Stimulated activated CD8-positive, alpha-beta memory T cell treated with anti-CD3 and anti-CD28 coated beads, Interleukin-2, amount 100 ng/mL, for 48 hours (primary cell): ENCODE results near the gene NSD2.
"Not testable (repeated sequence)": the region's sequence is repeated elsewhere in the genome, so short reads cannot be mapped to it uniquely, and the experiment has no call there.

Source experiments
- DNase-seq, 2 donors: peaks; one replicate each; pipeline ENCODE4 v3.0.0-alpha.2; 2020; ENCODE audit warnings: low read depth in 2 of 2

Gene NSD2

DNA sequence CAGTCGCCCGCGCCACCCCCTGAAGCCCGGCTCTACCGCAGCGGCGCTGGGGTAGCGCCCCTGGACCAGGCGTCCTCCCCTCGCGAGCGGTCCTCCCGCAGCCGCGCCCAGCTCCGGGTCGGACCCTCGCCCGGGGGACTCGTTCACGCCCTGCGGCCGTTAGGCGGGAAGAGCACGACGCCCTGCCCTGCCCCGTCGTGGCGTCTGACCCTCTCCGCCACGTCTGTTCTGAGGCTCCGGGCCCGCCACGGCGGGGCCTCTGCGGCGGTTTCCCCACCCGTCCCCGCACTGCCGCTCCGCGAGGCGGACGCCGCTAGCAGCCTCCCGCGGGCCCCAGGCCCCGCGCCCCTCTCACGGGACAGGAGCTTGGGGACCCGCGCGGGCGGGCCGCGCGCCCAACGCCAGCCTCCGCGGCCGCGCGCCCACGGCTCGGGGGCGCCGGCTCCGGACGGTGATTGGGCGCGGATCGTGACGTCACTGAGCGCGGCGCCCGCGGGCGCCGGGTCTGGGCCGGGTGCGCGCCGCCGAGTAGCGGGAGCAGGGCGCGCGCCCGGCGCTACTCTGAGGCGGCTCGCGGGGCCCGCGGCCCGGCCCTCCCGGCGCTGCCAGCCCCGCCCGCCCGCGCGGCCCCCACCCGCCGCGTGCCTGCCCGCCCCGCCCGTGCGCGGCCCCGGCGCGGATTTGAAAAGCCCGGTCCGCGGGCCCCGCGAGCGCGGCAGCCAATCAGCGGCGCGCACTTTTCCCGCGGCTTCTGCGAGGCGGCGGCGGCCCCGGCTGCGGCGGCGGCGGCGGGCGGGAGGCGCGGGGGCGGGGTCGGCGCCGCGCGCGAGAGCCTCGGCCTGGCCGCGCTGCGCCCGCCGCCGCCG, at the start of gene NSD2:
TSS of gene NSD2 (plus strand) at position 816 of the 866 bp plus-strand sequence. CDS start 29,262 bp downstream, outside the sequence.
- peak; percentile 88 to 89 for DNase-seq

DNA sequence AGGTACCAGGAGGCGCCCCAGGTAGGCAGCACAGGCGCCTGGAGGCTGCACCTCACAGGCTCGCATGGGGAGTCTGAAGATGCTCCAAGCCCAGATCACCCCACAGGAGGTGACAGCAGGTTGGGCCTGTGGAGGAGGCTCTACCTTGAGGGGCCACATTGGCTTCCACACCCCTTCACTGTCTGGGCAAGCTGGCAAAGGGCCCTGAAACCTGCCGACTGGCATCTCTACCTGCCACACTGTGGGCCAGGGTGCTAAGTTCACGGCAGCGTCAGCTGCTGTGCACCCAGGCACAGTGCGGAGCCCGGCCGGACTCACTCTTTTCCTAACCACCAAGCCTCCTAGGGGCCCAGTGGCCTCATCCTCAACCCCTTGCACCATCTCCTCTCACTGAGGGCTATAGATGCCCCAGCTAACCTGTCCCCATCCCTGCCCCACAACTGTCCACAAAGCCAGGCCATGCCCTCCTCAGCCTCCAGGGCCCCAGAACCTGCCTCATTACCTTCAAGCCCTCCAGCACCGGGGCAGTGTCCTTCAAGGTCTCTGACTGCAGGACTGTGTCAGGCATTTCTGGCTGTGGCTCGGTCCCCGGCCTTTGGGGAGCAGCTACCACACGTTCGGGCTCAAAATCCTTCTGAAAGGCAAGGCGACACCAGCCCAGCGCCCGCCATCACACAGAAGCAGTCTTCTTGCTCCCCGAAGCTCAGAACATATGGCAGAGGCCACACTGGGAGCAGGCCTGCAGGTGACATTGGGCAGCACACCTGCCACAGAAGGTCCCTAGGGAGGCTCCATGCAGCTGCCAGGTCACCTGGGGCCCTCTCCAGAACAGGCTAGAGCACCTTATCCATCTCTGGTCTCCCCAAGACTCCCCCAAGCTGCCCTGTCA, 49.3 kb upstream of the NSD2 start:
- DNase-seq, result no peak

DNA sequence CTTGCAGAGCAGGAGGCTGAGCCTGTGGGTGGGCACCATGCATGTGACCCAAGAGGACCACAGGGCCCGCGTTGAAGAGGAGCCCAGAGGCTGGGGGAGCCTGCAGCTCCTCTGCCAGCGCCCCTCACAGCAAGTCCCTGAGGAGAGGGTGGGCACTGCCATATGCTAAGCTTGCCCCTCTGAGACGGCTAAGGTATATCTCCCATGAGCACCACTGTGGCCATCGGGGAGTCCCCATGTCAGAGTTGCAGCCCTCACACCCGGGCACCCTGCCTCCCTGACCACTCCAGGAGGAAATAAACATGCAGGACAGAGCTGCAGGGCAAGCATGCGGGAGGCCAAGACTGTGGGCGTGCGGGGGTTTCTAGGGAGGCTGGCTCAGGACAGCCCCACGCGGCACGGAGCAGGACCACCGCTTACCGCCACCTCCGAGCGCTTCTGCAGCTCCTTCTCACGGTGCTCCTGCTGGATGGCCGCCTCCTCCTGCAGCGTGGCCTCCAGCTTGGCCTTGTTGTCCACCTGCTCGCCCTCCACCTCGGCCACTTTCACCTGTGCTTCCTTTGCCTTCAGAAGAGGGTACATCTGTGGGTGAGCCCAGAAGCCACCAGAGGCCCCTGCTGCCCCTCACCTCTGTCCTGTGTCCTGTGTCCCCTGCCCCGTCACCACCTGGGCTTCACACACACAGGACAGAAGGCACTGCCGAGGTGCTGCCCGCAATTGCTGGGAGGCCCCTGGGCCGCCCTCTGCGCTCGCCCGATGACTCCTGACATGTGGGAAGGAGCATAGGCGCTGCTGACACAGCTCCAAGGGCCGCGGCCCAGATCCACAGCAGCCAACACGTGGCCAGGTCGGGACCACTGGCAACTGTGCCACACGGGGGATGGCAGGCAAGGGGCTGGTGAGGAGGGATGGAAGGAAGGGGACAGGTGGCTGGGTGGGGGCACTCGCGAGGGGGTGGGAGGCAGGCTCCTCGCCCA, 48.3 kb upstream of the NSD2 start:
- no peak for DNase-seq

DNA sequence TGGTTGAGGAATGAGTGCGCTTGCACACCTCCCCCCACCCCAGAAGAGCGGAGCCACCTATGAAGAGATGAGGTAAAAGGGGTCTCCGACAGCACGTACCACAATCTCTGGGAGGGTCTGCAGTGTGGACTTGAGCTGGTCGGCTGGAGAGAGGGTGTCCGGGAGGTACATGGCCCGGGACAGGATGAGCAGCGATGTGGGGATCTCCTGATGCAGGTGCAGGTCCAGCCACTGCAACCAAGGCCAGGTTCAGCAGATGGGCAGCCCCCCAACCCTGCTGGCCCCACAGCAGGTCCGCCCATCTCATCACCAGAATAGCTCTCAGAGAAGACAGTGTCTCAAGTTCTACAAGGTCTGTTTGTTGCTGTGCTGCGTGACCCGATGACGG, 47.7 kb upstream of the NSD2 start:
- DNase-seq, result no peak

DNA sequence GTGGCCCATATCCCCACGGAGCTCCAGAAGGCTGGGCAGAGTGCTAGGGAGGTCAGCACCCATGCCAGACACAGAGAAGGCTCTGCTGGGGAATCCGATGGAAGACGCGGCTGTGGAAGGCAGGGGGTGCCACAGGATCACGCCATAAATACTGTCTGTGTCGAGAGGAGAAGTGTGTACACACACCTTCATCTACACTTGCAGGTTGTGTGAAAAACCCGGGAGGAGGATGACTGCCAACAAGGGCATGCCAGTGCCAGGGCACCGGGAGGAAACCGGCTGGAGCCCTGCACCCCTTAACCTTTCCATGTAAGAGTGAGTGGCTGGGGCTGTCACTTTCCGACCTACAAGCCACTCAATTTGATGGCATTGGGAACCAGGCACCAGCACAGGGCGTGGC, 46.4 kb upstream of the NSD2 start:
- no peak for DNase-seq

DNA sequence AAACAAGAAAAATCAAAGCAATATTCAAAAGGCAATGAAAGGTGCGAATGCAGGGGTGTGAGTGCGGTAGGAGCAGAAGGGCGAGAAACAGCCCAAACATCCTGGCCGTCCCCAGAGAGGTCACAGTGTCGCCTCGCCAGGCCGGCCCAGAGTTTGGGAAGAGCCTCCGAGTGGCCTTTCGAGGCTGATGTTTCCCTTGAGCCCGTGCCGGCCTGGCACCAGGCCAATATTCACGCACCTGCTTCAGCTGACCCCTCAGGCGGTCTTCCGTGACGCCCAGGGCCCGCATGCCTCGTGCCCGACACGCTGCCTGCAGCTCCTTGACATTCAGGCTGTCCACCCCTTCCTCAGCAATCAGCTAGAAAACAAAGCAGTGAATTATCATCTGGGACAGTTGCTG, 45.9 kb upstream of the NSD2 start:
- DNase-seq, result no peak

DNA sequence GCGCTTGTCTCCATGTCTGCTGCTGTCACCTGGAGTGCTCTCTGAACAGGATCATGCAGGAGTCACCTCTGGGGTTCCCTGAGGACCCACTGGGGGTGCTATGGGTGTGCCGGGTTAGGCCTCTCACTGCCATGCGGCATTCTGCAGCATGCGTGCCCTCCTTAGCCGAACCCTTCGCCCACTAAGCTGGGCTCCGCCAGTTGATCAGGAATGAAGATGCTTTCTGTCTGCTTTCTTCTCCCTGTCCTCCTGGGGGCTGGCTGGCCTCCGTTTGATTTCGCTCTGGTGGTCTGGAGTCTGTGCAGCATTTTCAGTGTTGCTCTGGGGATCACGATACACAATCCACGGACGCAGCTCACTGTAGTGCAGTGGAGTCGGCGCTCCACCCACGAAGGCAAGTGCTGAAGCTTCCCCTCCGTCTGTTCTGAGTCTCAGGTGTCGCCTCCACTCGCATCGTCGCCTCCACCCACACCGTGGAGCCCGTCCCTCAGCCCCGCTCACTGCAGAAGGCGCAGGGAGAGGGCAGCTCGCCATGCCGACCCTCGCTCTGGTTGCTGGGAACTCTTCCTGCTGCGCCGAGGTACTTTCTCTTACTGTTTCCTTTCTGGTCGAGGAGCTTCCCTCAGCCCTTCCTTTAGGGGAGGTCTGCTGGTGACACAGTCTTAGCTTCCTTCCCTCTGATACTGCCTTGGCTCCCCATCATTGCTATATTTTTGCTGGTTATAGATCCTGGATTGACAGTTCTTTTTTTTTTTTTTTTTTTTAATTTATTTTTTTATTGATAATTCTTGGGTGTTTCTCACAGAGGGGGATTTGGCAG, 44.5 kb upstream of the NSD2 start:
- no peak for DNase-seq

DNA sequence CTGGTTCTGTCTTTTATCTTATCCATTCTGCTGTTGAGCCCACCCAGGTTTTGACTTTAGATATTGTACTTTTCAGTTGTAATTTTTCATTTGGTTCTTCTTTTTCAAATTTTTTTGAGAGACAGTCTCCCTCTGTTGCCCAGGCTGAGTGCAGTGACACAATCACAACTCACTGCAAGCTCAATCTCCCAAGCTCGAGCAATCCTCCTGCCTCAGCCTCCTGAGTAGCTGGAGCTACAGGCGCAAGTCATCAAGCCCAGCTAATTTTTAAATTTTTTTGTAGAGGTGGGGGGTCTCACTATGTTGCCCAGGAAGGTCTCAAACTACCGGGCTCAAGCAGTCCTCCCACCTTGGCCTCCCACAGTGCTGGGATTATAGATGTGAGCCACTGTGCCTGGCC, 41.0 kb upstream of the NSD2 start:
- DNase-seq, result no peak

DNA sequence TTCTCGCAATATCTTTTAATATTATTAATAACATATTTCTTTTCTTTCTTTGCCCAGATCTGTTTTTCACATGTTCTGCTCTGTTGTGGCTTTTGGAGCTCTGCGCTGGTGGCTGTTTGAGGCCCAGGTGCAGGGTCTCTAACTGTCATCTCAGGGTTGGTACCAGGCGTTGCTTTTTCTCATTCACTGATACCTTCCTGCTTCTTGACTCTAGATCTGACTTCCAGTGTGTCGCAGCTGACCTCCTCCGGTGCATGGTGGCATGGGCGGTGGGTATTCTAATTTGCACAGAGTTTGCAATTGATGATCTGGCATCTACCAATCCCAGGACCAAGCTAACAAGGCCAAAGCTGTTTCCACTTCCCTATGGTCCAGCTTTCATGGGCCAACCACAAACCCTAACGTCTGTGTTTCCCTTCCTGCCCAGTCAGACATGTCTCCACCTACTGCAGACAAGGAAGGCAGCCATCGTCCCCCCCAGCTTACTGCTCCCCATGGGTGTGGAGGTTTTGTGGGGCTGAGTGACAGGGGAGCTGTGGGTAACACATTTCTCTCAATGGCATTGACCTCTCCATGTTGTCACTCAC, 40.5 kb upstream of the NSD2 start:
- no peak for DNase-seq

DNA sequence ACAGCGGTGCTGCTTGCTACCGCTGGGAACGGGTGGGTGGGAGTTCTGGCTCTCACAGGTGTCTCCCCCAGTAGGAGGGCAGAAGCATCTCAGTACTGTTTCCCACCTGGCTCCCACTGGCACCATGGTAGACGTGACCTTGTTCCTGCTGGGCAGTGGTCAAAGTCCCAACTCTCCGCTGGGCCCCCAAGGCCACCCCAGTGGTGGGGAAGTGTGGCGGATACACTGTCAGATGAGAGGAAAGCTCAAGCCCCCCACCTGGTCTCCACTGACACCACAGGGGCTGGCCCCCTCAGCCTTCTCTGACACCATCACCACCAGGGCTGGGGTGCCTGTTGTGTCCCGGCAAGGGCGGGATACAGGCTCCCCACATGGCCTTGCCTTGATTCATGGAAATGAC, 39.9 kb upstream of the NSD2 start:
- no peak for DNase-seq

DNA sequence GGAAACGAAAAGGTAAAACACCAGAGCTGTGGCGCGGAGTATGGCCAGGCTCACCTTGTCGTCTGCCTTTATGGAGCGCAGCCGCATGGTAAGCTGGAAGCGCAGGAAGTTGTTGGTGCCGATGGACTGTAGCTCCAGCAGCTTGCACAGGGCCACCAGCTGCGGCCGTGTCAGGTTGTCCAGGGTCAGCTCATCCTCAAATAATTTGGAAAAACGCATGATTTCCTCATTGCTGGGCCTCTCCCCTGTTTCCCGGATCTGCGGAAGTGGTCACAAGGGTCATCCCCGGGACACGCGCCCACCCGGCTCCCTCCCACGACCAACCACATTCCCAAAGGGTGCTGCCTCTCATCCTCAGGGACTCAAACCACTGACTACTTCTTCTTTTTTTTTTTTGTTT, 38.5 kb upstream of the NSD2 start:
- no peak for DNase-seq

DNA sequence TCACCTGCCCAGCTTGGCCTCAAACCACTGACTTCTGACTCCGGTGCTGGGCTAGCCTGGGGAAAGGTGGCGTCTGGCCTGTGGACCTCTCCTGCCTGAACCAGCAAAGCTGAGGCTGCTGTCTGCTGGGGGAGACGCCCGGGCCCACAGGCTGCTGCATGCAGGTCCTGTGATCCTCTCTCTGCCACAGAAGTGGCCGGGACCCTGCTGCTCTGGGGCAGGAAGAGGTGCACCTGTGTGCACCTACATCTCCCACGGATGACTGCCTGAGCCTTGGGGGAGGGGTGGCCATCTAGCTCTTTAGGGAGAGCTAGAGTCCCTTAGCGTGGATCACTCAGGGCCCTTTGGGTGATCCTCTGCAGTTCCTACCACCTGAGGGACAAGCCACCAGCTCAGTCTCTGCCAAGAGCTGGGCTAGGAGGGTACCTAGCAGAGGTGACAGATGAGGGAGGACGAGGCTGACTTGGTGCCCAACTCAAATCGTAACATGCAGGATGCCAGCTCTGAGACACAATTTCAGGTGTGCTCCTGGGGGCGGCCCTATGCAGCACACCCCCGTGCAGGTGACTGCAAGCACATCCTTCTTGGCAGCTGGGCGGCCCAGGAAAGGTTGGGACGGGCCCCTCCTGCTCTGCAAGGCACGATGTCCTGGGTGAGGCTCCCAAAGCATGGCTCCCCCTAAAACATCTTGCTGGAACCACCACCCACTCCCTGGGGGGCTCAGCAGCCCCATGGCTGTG, 37.7 kb upstream of the NSD2 start:
- no peak for DNase-seq

DNA sequence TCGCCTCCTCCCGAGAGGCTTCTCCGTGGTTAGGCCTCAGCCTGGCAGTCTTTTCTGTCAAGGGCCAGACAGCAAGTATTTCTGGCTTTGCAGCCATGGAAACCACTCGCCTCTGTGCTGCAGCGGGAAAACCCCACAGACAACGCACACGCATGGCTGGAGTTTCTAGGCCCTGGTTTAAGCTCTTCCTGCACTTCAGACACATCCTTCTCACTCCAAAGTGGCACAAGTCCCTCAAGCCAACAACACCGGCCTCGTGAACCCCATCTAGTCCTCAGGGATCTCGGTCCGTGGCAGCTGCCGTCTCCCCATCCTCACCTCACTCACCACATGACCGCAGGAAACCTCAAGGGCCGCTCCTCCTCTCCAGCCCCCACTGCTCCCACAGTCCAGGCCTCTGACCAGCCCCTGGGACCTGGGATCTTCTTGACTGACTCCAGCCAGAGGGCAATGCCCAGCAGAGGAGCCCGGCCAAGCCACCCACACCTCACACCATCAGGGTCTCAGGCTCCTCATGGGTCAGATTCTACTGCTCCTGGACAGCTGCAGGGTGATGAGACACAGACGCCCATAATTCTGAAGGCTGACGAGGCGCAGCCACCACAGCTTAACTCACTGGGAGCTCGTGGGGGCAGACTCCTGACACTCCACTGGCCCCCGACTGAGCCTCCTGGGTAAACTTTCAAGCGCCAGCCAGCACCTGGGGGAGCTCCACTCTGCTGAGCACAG, 37.0 kb upstream of the NSD2 start:
- DNase-seq, result no peak

DNA sequence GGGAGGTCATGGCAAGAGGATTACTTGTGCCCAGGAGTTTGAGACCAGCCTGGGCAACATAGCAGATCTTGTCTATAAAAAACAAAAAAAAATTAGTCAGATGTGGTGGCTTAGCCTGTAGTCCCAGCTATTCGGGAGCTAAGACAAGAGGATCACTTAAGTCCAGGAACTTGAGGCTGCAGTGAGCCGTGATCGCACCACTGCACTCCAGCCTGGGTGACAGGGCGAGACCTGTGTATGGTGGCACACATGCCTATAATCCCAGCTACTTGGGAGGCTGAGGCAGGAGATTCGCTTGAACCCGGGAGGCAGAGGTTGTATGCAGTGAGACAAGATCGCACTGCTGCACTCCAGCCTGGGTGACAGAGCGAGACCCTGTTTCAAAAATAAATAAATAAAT, 35.4 kb upstream of the NSD2 start:
- not testable (repeated sequence) for DNase-seq

DNA sequence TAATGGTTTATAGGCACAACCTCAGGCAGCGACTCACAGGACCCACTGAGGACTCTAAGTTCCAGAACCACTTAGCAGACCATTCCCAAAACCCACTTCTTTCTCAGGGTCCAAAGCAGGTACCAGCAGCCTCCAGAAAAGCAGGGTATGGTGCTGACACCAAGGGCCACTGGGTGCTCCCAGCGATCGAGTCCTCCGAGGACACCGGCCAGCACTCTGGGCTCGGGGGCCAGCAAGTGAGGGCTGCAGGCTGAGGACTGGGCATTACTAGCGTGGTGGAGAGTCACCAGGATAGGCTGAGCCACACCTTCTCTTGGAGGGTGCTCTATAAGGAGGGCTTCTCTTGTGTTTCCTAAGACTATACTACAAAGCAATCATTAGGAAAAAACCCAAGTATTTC, 34.5 kb upstream of the NSD2 start:
- no peak for DNase-seq

DNA sequence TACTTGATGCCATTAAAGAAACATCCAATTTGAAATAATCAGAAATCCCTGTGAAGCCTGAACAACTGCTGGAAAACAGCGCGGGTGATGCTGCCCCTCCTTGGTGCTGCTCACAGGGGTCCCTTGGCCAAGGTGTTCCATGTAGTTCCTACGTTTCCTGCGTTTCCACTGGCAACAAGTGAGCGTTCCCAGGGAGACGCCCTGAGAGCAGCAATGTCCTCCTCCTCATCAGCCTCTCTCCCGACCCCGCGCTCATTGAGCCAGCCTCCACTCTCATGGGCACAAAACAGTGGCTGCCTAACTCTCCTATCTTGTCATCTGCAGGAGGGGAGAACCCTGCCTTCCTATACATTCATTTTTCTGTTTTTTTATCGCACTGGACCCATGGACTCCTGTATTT, 34.1 kb upstream of the NSD2 start:
- no peak for DNase-seq

DNA sequence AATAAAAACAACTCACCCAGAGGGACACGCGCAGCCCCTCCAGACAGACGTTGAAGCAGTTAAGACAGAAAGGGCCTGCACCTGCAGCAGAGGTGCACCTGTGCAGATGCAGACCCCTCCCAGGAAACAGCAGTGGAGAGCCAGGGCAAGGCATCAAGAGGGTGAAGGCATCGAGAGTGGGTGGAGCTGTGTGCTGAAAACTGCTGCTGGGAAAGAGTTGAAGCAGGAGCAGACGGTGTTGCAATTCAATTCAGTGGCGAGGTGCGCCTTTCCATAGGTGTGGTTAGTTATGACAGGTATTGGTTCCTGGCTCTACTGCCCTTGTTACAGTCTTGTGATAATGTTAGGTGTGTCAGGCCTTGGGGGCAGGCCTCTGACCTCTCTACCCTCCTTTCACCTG, 31.9 kb upstream of the NSD2 start:
- no peak for DNase-seq

DNA sequence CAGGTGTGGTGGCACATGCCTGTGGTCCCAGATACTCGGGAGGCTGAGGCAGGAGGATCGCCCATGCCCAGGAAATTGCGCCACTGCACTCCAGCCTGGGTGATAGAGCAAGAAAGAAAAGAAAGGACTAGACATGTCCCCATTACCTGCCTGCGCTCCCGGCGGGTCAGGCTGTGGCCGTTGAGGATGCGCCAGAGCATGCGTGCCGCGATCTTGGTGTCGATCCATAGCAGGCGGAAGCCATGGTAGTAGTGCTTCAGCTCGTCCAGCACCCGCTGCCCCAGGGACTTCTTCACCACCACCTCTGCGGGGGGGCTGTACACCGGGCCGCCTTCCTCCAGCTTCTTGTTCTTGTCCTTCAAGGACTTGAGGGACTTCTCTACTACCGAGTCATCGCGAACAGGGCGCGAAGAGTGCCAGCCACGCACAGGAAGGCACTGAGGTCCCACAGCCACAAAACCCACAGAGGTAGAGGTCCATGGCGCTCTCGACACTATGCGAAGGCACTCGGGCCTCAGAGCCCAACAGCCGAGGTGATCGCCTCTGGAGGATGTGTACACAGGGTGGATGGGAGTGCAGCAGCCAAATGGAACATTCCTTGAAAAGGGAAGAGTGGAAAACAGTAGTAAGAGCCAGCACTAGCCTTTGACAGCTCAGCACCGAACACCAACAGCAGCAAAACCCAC, 29.8 kb upstream of the NSD2 start:
- DNase-seq, result no peak

DNA sequence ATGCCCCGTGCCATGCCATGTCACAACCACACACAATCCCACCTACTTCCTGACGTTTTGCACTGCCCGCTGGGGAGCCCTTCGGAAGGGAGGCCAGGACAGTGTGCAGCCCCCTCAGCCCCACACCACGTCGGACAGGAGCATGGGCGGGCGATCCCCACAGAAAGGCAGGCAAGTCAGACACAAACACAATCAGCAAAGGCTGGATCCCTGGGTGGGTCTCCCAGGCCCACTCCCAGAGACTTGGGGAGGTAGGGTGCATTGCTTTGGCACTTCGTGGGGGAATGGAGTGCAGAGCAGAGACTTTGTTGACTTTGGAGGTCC, 29.3 kb upstream of the NSD2 start:
- DNase-seq, result no peak
